H9 (cell line): ENCODE data around the gene ART4. TPM values are rescaled to one million over a fixed set of nuclear protein-coding genes. Genes with fewer than 3 reads are reported as not detected.

ENCODE experiments used
- DNase-seq: peaks from one replicate; pipeline ENCODE4 v3.0.0-alpha.2; 2017
- H2AFZ ChIP-seq: one replicate; pipeline ENCODE4 v1.6.1; 2013; ENCODE audit warnings: mild to moderate bottlenecking, low read length, control low read depth, moderate library complexity
- H2AK5ac ChIP-seq: 2 replicates; pipeline ENCODE4 v1.6.1; 2013; ENCODE audit warnings: low read length, control low read depth, mixed read lengths; ENCODE audit not compliant: insufficient read length
- H2BK120ac ChIP-seq: one replicate; pipeline ENCODE4 v1.6.1; 2013; ENCODE audit warnings: low read depth, mild to moderate bottlenecking, low read length, control low read depth, inconsistent platforms; ENCODE audit not compliant: poor library complexity, severe bottlenecking
- H2BK12ac ChIP-seq: 2 replicates; pipeline ENCODE4 v1.6.1; 2013; ENCODE audit warnings: low read length, control low read depth, mixed read lengths, low read depth; ENCODE audit not compliant: insufficient read length
- H2BK15ac ChIP-seq: 2 replicates; pipeline ENCODE4 v1.6.1; 2013; ENCODE audit warnings: low read depth, low read length, control low read depth
- H2BK20ac ChIP-seq: one replicate; pipeline ENCODE4 v1.6.1; 2013; ENCODE audit warnings: low read depth, mild to moderate bottlenecking, low read length, control low read depth, inconsistent platforms; ENCODE audit not compliant: poor library complexity, severe bottlenecking
- H2BK5ac ChIP-seq: 2 replicates; pipeline ENCODE4 v1.6.1; 2013; ENCODE audit warnings: low read length, control low read depth, mixed read lengths; ENCODE audit not compliant: insufficient read length
- H3K14ac ChIP-seq: 2 replicates; pipeline ENCODE4 v1.6.1; 2013; ENCODE audit warnings: low read length, control low read depth; ENCODE audit not compliant: insufficient read depth
- H3K18ac ChIP-seq: 2 replicates; pipeline ENCODE4 v1.6.1; 2013; ENCODE audit warnings: low read depth, mild to moderate bottlenecking, mixed read lengths, low read length, control low read depth; ENCODE audit not compliant: insufficient read length
- H3K23ac ChIP-seq: 2 replicates; pipeline ENCODE4 v1.6.1; 2013; ENCODE audit warnings: low read length, control low read depth, mixed read lengths, low read depth; ENCODE audit not compliant: insufficient read length
- H3K23me2 ChIP-seq: 2 replicates; pipeline ENCODE4 v1.6.1; 2013; ENCODE audit warnings: low read depth, mild to moderate bottlenecking, mixed read lengths, low read length, control low read depth; ENCODE audit not compliant: insufficient read length, poor library complexity, severe bottlenecking
- H3K27ac ChIP-seq: 2 replicates; pipeline ENCODE4 v1.5.1; 2013; ENCODE audit warnings: low read length, control low read depth, mixed read lengths, low read depth; ENCODE audit not compliant: insufficient read length
- H3K27me3 ChIP-seq: 2 replicates; pipeline ENCODE4 v1.6.1; 2013; ENCODE audit warnings: low read length, control low read depth, inconsistent platforms; ENCODE audit not compliant: insufficient read depth
- H3K4ac ChIP-seq: 2 replicates; pipeline ENCODE4 v1.6.1; 2013; ENCODE audit warnings: low read depth, mild to moderate bottlenecking, control low read depth, inconsistent platforms, low read length, moderate library complexity
- H3K4me1 ChIP-seq: 2 replicates; pipeline ENCODE4 v1.6.1; 2013; ENCODE audit warnings: low read length, control low read depth, inconsistent platforms; ENCODE audit not compliant: insufficient read depth
- H3K4me2 ChIP-seq: 2 replicates; pipeline ENCODE4 v1.6.1; 2013; ENCODE audit warnings: low read length, control low read depth, mixed read lengths; ENCODE audit not compliant: insufficient read length, insufficient read depth
- H3K56ac ChIP-seq: 2 replicates; pipeline ENCODE4 v1.6.1; 2013; ENCODE audit warnings: low read depth, mild to moderate bottlenecking, mixed read lengths, low read length, control low read depth; ENCODE audit not compliant: insufficient read length
- H3K79me1 ChIP-seq: 2 replicates; pipeline ENCODE4 v1.6.1; 2013; ENCODE audit warnings: low read depth, mild to moderate bottlenecking, moderate library complexity, low read length, control low read depth, inconsistent platforms; ENCODE audit not compliant: insufficient read depth, poor library complexity, severe bottlenecking
- H3K79me2 ChIP-seq: 2 replicates; pipeline ENCODE4 v1.6.1; 2013; ENCODE audit warnings: low read length, control low read depth, inconsistent platforms; ENCODE audit not compliant: insufficient read depth
- H3K9ac ChIP-seq: 2 replicates; pipeline ENCODE4 v1.6.1; 2013; ENCODE audit warnings: low read length, control low read depth, mixed read lengths; ENCODE audit not compliant: insufficient read length; ENCODE audit errors: extremely low read depth
- H3K9me3 ChIP-seq: one replicate; pipeline ENCODE4 v1.6.1; 2013; ENCODE audit warnings: low read depth, low read length, inconsistent platforms; ENCODE audit not compliant: control insufficient read depth
- H3T11ph ChIP-seq: one replicate; pipeline ENCODE4 v1.6.1; 2013; ENCODE audit warnings: mild to moderate bottlenecking, low read length, control low read depth, inconsistent platforms
- H4K20me1 ChIP-seq: one replicate; pipeline ENCODE4 v1.6.1; 2013; ENCODE audit not compliant: control insufficient read depth, insufficient read length, insufficient read depth
- H4K5ac ChIP-seq: 2 replicates; pipeline ENCODE4 v1.6.1; 2013; ENCODE audit warnings: low read depth, mild to moderate bottlenecking, mixed read lengths, low read length, control low read depth; ENCODE audit not compliant: insufficient read length
- H4K8ac ChIP-seq: replicated peaks from 2 replicates; pipeline ENCODE4 v1.6.1; 2013; ENCODE audit warnings: low read length, control low read depth, mixed read lengths, low read depth; ENCODE audit not compliant: insufficient read length
- H4K91ac ChIP-seq: 2 replicates; pipeline ENCODE4 v1.6.1; 2013; ENCODE audit warnings: low read depth, mild to moderate bottlenecking, moderate library complexity, mixed read lengths, low read length, control low read depth; ENCODE audit not compliant: insufficient read length
- H3K27ac Mint-ChIP-seq, 3 experiments: 2 replicates in 2 of 3; 3 replicates in 1 of 3; pipeline ENCODE4 v1.8.0; 2020 to 2021; ENCODE audit warnings: mixed read lengths in 3 of 3, mild to moderate bottlenecking in 1 of 3, moderate library complexity in 1 of 3
- H3K27me3 Mint-ChIP-seq: 2 replicates; pipeline ENCODE4 v1.8.0; 2021; ENCODE audit warnings: low read depth, mild to moderate bottlenecking, moderate library complexity, mixed read lengths
- H3K36me3 Mint-ChIP-seq, 3 experiments: 2 replicates in 2 of 3; 3 replicates in 1 of 3; pipeline ENCODE4 v1.8.0; 2020 to 2021; ENCODE audit warnings: low read depth in 3 of 3, mixed read lengths in 3 of 3; ENCODE audit not compliant: insufficient read depth in 1 of 3
- H3K4me1 Mint-ChIP-seq, 2 experiments: 2 replicates each; pipeline ENCODE4 v1.8.0; 2020; ENCODE audit warnings: mixed read lengths in 2 of 2
- H3K4me3 Mint-ChIP-seq, 2 experiments: 2 replicates in 1 of 2; 3 replicates in 1 of 2; pipeline ENCODE4 v1.8.0; 2020 to 2021; ENCODE audit warnings: mild to moderate bottlenecking in 2 of 2, mixed read lengths in 2 of 2, moderate library complexity in 1 of 2
- H3K9me3 Mint-ChIP-seq, 2 experiments: 2 replicates in 1 of 2; 3 replicates in 1 of 2; pipeline ENCODE4 v1.8.0; 2020; ENCODE audit warnings: mild to moderate bottlenecking in 2 of 2, mixed read lengths in 2 of 2, moderate library complexity in 1 of 2
- WGBS: extraction: QIAGEN DNeasy Blood & Tissue Kit; methylation state at CpG from one replicate; pipeline ENCODE4 v1.1.7; 2013; ENCODE audit warnings: missing lambda C conversion rate, low lambda C conversion rate, mixed read lengths; ENCODE audit not compliant: insufficient read length; ENCODE audit errors: extremely low coverage; 5-methylcytosine and 5-hydroxymethylcytosine counted together
- total RNA-seq: library from RNA; stranded (reverse); gene quantifications from 2 replicates; pipeline ENCODE4 v1.2.1, GENCODE V29; 2021
- TF ChIP-seq, protein P1 (sequence below): fragments of 200-600 bp; sonication (generic); conservative IDR thresholded peaks from 3 replicates; pipeline ENCODE4 v1.8.0; 2021; ENCODE audit warnings: antibody characterized with exemption, mild to moderate bottlenecking

Gene ART4
- total RNA-seq, 1 experiment from 2014 or later: not detected

DNA sequence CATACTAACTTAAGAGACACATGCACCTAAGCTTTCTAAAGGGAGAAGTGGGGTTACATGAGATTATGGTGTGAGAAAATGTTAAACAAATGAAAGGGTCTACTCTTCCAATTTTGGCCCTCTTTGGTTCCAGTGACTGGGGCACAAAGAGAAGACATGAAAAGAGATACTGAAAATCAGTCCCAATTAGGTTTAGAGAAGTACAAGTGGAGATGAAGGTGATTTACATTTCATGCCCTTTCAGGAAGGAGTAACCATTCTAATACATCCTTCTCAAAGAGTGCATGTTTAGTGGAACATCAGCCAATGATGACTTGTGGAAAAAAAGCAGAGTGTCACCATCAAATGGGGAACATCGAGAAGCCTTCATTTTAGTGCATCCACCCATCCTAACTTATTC, 27.9 kb upstream of the ART4 start:
- H3K4ac ChIP-seq: no peak overlapping the region

More for the DNA sequence above, 27.9 kb upstream of the ART4 start:
- Histone ChIP-seq H2BK5ac (no peak overlapping the region), H4K91ac (no peak overlapping the region), H4K8ac (no peak overlapping the region), H3K9me3 (no peaks in the 10 kb centered on the region), H3K23ac (no peak overlapping the region), H3K18ac (no peak overlapping the region), H4K5ac (no peak overlapping the region), H2AK5ac (no peak overlapping the region), H3K79me1 (no peaks in the 10 kb centered on the region), H2BK15ac (no peak overlapping the region), H2BK120ac (no peak overlapping the region), H2AFZ (no peak overlapping the region), H2BK12ac (no peak overlapping the region), H3K4me2 (no peak overlapping the region), H3K9ac (no peak overlapping the region), H3K4me1 (no peaks in the 10 kb centered on the region), H3K56ac (no peak overlapping the region), H3K23me2 (no peaks in the 10 kb centered on the region), H3T11ph (no peak overlapping the region), H3K79me2 (no peaks in the 10 kb centered on the region), H4K20me1 (no peaks in the 10 kb centered on the region), H3K14ac (no peak overlapping the region), H3K27me3 (no peaks in the 10 kb centered on the region), H2BK20ac (no peak overlapping the region), H3K27ac (no peak overlapping the region)
- Mint-ChIP-seq H3K27ac (no peak overlapping the region), H3K4me1 (no peaks in the 10 kb centered on the region), H3K9me3 (peaks cover 15 to 18% of the 10 kb centered on the region in 2 experiments), H3K27me3 (peaks cover 4% of the 10 kb centered on the region; the same call in 1 of the 2 replicates), H3K4me3 (no peak overlapping the region), H3K36me3 (peaks cover 9 to 13% (median 9%) of the 10 kb centered on the region in 3 experiments; a peak in 6 of 7 replicates)
- WGBS: no CpG with 5 or more reads among the region's 1 CpG
- TF ChIP-seq, protein P1, sequence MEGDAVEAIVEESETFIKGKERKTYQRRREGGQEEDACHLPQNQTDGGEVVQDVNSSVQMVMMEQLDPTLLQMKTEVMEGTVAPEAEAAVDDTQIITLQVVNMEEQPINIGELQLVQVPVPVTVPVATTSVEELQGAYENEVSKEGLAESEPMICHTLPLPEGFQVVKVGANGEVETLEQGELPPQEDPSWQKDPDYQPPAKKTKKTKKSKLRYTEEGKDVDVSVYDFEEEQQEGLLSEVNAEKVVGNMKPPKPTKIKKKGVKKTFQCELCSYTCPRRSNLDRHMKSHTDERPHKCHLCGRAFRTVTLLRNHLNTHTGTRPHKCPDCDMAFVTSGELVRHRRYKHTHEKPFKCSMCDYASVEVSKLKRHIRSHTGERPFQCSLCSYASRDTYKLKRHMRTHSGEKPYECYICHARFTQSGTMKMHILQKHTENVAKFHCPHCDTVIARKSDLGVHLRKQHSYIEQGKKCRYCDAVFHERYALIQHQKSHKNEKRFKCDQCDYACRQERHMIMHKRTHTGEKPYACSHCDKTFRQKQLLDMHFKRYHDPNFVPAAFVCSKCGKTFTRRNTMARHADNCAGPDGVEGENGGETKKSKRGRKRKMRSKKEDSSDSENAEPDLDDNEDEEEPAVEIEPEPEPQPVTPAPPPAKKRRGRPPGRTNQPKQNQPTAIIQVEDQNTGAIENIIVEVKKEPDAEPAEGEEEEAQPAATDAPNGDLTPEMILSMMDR: no peak
- DNase-seq: no peak
